ENCODE measurements around the gene FLT3LG. TPM values are rescaled to one million over a fixed set of nuclear protein-coding genes. Genes with fewer than 3 reads are reported as not detected.
A peak's percentile ranks its signal among the peaks of the same experiment; 100 is the strongest.
"Not testable (repeated sequence)": the region's sequence is repeated elsewhere in the genome, so short reads cannot be mapped to it uniquely, and the experiment has no call there.

FLT3LG gene
- total RNA-seq, 1 donor, result 5.4 TPM

DNA sequence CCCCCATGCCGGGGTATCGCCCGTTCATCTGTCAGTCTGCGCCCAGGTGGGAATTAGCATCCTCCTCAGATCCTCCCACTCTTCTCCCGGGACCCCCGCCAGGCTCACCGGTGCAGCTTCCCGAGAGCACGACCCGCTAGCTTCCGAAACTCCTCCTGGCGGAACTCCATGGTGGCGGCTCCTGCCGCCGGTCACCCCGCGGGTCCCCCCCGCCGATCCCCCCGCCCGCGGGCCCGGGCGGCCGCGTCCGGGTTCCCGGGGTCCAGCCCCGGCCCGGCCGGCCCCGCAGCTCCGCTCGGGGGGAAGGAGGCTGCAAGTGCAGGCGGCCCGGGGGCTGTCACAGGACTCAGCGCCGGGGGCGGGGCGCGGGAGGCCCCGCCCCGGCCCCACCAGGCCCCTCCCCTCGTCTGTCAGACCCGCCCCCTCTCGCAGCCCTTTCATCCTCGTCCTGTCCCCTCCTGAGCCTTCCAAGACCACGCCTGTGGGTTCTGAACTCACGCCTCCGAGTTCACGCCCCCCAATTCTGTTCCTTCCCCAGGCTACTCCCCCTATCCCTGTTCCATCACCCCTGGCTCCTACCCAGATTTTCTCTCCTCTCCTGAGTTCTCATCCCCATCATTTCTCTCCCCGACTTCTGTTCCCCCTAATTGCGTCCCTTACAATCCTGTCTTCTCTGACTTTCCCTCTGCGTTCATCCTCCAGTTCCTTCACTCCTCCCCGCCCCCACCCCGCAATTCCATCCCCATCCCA, 32.6 kb upstream of the FLT3LG start, which contains the start of gene SLC17A7:
SLC17A7 (minus strand) TSS at position 318 of the 750 bp plus-strand sequence; CDS start at position 170, 148 bp downstream.
- TF ChIP-seq, protein P1, sequence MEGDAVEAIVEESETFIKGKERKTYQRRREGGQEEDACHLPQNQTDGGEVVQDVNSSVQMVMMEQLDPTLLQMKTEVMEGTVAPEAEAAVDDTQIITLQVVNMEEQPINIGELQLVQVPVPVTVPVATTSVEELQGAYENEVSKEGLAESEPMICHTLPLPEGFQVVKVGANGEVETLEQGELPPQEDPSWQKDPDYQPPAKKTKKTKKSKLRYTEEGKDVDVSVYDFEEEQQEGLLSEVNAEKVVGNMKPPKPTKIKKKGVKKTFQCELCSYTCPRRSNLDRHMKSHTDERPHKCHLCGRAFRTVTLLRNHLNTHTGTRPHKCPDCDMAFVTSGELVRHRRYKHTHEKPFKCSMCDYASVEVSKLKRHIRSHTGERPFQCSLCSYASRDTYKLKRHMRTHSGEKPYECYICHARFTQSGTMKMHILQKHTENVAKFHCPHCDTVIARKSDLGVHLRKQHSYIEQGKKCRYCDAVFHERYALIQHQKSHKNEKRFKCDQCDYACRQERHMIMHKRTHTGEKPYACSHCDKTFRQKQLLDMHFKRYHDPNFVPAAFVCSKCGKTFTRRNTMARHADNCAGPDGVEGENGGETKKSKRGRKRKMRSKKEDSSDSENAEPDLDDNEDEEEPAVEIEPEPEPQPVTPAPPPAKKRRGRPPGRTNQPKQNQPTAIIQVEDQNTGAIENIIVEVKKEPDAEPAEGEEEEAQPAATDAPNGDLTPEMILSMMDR (IDR thresholded peaks at IDR 0.05; ENCODE audit: insufficient read depth, low read length), result no peak
- no peak for DNase-seq (ENCODE audit: low read depth)
- peak within 1 kb of the TSS; percentile 28 for H3K4me3 ChIP-seq (ENCODE audit: low read depth, low read length)

DNA sequence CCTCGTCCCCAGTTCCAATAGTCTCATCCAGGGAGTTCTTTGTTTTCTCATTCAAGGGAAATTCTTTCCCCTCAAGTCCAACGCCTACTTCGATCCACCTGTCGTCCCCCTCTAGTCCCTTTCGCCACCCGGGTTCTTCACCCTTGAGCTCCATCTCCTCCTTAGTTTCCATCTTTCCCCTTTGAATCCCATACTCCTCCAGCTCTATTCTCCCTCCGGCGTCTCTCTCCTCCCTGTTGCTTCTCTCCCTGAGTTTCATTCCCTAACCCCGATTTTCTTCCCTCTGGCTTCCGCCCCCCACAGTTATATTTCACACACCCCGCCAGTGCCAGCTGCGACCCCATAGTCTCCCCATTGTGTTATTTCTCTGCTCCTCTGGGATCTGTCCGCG, 32.1 kb upstream of the FLT3LG start:
- no peak overlapping the region for H3K4me3 ChIP-seq (ENCODE audit: low read depth, low read length)
- no peak for DNase-seq (ENCODE audit: low read depth)
- TF ChIP-seq, protein P1 (IDR thresholded peaks at IDR 0.05; ENCODE audit: insufficient read depth, low read length), result no peak

DNA sequence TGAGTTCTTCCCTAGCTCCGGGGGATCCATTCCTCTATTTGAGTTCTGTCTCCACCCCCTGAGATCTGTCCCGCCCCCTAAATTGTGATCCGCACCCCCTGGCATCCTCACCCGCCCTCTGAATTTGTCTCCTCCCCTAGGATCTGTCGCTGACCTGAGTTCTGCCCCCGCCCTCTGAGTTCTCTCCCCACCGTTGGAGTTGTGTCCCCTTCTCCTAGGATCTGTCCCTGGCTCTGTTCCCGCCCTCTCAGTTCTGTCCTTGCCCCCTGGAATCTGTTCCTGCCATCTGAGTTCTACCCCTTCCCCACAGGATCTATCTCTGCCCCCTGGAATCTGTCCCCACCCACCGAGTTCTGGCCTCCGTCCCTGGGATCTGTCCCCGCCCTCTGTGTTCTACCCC, 31.7 kb upstream of the FLT3LG start:
- TF ChIP-seq, protein P1 (IDR thresholded peaks at IDR 0.05; ENCODE audit: insufficient read depth, low read length), result no peak
- DNase-seq (ENCODE audit: low read depth), result no peak
- H3K4me3 ChIP-seq (ENCODE audit: low read depth, low read length), result peak overlapping the region; percentile 28

DNA sequence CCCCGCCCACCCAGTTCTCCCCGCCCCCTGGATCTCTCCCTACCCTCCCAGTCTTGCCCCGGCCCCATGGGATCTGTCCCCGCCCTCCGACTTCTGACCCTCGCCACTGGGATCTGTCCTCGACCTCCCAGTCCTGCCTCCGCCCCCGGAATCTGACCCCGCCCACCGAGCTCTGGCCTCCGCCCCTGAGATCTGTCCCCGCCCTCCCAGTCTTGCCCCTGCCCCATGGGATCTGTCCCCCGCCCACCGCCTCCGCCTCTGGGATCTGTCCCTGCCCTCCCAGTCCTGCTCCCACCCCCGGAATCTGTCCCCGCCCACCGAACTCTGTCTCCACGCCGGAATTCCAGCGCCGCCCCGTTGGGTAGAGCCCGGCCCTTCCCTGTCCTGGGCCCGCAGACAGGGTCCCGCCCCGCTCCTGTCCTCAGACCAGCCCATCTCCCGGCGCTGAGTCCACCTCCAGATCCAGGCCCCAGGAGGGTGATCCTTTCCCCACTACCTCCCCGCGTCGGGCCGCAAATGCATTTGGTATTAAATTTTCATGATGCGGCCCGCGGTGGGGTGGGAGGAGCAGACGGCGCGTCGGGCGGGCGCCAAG, 31.1 kb upstream of the FLT3LG start:
- TF ChIP-seq, protein P1 (IDR thresholded peaks at IDR 0.05; ENCODE audit: insufficient read depth, low read length), result no peak
- peak overlapping the region; percentile 75 for H3K4me3 ChIP-seq (ENCODE audit: low read depth, low read length)
- peak; percentile 80 for DNase-seq (ENCODE audit: low read depth)

DNA sequence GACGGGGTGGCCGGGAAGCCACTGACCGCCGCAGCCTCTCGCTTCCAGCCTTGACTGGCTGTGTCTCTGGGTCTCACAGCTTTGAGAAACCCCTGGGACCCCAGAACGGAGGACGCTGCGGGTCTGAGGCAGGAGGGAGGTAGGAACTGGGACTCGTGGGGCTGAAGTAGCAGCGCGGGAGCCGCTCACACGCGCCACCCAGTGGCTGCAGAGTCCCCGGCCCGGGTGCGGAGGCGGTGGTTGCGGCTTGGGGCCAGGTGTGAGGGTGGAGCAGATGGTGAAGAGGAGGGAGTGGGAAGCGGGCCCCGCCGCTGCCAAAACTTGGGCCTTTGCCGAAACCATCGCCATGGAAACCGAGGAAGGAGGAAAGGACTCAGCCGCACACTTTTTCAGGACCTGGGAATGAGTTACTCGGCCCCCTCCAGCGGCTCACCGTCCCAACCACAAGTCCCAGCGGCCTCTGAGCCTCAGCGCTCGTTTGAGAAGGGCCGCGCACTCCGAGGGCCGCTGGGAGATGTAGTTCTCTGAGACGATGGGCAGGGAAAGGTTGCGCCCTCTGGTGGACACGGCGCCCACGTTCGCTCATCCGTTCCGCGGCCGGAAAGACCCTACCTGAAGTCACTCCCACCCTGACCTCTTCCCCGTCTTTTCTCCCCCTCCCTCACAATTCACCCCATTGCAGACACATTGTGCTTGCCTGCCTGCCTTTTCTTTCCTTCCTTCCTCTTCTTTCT, 30.5 kb upstream of the FLT3LG start:
- TF ChIP-seq, protein P1 (IDR thresholded peaks at IDR 0.05; ENCODE audit: insufficient read depth, low read length), result peak; percentile 94
- peak; percentile 96 for DNase-seq (ENCODE audit: low read depth)
- H3K4me3 ChIP-seq (ENCODE audit: low read depth, low read length), result peak overlapping the region; percentile 75

DNA sequence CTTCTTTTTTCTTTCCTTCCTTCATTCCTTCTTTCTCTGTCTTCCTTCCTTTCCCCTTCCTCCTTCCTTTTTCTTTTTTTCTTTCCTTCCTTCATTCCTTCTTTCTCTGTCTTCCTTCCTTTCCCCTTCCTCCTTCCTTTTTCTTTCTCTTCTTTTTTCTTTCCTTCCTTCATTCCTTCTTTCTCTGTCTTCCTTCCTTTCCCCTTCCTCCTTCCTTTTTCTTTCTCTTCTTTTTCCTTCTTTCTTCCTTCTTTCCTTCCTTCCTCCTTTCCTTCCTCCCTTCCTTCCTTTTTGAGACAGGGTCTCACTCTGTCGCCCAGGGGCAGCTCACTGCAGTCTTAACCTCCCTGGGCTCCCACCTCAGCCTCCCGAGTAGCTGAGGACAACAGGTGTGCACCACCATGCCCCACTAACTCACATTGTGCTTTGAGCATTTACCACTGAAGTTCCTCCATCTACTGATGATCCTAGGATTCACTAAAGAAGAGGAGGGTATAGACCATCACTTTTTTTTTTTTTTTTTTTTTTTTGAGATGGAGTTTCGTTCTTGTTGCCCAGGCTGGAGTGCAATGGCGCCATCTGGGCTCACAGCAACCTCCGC, 29.8 kb upstream of the FLT3LG start:
- DNase-seq (ENCODE audit: low read depth), result not testable (repeated sequence)

DNA sequence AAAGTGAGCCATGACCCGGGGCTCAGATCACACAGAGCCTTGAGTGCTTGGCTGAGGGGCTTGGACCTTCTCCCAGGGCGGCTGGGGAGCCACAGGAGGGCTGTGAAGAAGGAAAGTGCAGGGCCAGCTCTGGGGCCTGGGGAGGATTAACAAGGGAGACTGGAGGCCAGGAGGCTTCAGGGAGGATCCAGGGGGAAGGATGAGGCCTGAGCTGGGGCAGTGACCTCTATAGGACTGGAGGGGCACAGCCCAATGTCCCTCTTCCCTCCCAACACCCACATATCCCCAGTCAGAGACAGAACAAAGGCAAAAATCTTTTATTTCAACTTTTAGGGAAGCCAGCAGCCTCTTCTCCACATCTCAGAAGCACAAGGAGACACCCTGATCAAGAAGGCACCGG, 28.0 kb upstream of the FLT3LG start:
- TF ChIP-seq, protein P1 (IDR thresholded peaks at IDR 0.05; ENCODE audit: insufficient read depth, low read length), result no peak
- no peak for DNase-seq (ENCODE audit: low read depth)
- no peak overlapping the region for H3K4me3 ChIP-seq (ENCODE audit: low read depth, low read length)

More for the DNA sequence above, 29.8 kb upstream of the FLT3LG start:
- H3K4me3 ChIP-seq (ENCODE audit: low read depth, low read length), result not testable (repeated sequence)

All from fibroblast of the aortic adventitia (primary cell).